Measurements from ENCODE around the gene TMCC1. TPM values are rescaled to one million over a fixed set of nuclear protein-coding genes. Genes with fewer than 3 reads are reported as not detected.

Gene TMCC1
- polyA plus RNA-seq, 1 of the 3 experiments (the other 2 are of a cell fraction) = 7.2 TPM

DNA sequence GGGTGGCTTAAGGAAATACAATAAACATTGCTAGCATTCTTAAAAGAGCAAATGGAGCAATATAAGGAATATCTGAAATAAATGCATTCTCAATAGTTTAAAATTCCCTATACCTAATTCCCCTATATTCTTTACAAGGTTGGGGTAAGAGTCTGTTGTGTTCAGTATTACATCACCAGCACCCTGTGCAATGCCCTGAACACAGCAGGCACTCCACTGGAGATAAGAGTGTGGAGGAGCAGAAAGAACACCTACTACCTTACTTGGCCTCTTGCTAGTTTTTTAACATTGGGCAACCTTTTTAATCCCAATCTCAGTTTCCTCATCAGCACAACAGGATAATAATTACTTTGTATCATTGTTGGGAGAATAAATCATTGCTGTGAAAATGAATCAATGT, 146.9 kb downstream of the TMCC1 start:
- Histone ChIP-seq H3K4me3 (ENCODE audit: low read depth in 2 of 2, low read length in 1 of 2) (no peak overlapping the region), H3K4me1 (ENCODE audit: control insufficient read depth in 1 of 2, insufficient read depth in 2 of 2, low read depth in 1 of 2, low read length in 1 of 2) (peaks cover 2 to 5% of the 10 kb centered on the region in 2 experiments; a peak in 3 of 4 replicates), H2AFZ (ENCODE audit: low read depth) (no peak overlapping the region), H3K27ac (ENCODE audit: low read depth in 2 of 2, low read length in 1 of 2) (no peak overlapping the region), H3K79me2 (ENCODE audit: insufficient read depth) (peaks cover 15% of the 10 kb centered on the region), H3K4me2 (no peak overlapping the region), H3K9me2 (no peaks in the 10 kb centered on the region), H3K27me3 (ENCODE audit: insufficient read depth) (no peaks in the 10 kb centered on the region), H4K20me1 (ENCODE audit: insufficient read depth) (peaks cover 2% of the 10 kb centered on the region; the same call in 1 of the 2 replicates), H3K9ac (no peak overlapping the region), H3K9me3 (no peaks in the 10 kb centered on the region), H3F3A (replicated peaks; ENCODE audit: insufficient read depth) (no peaks in the 10 kb centered on the region), H3K36me3 (replicated peaks in 1 of 2; ENCODE audit: control insufficient read depth in 1 of 2, insufficient read depth in 2 of 2, low read length in 1 of 2) (no peaks in the 10 kb centered on the region)
- DNase-seq = no peak
- ChIA-PET CTCF (interaction anchor here (0.7 kb wide), 1 partner anchor 83 kb away, joined by 3 read pairs; no protein-coding TSS in a partner anchor), POLR2A (no interaction called here)
- no peak for TF ChIP-seq NRF1 (IDR thresholded peaks at IDR 0.05; ENCODE audit: low read depth, low read length)
- no peak for TF ChIP-seq POLR2AphosphoS5 (IDR thresholded peaks at IDR 0.05; ENCODE audit: low read depth, low read length)
- TF ChIP-seq, protein P1, sequence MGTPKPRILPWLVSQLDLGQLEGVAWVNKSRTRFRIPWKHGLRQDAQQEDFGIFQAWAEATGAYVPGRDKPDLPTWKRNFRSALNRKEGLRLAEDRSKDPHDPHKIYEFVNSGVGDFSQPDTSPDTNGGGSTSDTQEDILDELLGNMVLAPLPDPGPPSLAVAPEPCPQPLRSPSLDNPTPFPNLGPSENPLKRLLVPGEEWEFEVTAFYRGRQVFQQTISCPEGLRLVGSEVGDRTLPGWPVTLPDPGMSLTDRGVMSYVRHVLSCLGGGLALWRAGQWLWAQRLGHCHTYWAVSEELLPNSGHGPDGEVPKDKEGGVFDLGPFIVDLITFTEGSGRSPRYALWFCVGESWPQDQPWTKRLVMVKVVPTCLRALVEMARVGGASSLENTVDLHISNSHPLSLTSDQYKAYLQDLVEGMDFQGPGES (IDR thresholded peaks at IDR 0.05; ENCODE audit: low read depth, low read length) = no peak
- TF ChIP-seq, protein P2, sequence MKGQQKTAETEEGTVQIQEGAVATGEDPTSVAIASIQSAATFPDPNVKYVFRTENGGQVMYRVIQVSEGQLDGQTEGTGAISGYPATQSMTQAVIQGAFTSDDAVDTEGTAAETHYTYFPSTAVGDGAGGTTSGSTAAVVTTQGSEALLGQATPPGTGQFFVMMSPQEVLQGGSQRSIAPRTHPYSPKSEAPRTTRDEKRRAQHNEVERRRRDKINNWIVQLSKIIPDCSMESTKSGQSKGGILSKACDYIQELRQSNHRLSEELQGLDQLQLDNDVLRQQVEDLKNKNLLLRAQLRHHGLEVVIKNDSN (IDR thresholded peaks at IDR 0.05; ENCODE audit: borderline replicate concordance, low read depth) = no peak
- TF ChIP-seq, protein P3, sequence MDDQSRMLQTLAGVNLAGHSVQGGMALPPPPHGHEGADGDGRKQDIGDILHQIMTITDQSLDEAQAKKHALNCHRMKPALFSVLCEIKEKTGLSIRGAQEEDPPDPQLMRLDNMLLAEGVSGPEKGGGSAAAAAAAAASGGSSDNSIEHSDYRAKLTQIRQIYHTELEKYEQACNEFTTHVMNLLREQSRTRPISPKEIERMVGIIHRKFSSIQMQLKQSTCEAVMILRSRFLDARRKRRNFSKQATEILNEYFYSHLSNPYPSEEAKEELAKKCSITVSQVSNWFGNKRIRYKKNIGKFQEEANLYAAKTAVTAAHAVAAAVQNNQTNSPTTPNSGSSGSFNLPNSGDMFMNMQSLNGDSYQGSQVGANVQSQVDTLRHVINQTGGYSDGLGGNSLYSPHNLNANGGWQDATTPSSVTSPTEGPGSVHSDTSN (IDR thresholded peaks at IDR 0.05) = no peak
- TF ChIP-seq RAD21 (IDR thresholded peaks at IDR 0.05; ENCODE audit: low read length) = no peak
- no peak for TF ChIP-seq YY1 (IDR thresholded peaks at IDR 0.05; ENCODE audit: low read depth)
- no peak for TF ChIP-seq JUND (IDR thresholded peaks at IDR 0.05)
- no peak for TF ChIP-seq GABPA (IDR thresholded peaks at IDR 0.05; ENCODE audit: low read depth)
- TF ChIP-seq, protein P4, sequence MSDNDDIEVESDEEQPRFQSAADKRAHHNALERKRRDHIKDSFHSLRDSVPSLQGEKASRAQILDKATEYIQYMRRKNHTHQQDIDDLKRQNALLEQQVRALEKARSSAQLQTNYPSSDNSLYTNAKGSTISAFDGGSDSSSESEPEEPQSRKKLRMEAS (IDR thresholded peaks at IDR 0.05; ENCODE audit: low read depth) = no peak
- TF ChIP-seq GATA2 (CRISPR knock-in tag; IDR thresholded peaks at IDR 0.05) = no peak
- TF ChIP-seq RFX5 (IDR thresholded peaks at IDR 0.05; ENCODE audit: low read length) = no peak
- no peak for TF ChIP-seq RCOR1 (IDR thresholded peaks at IDR 0.05; ENCODE audit: low read length)
- no peak for TF ChIP-seq NFIC (IDR thresholded peaks at IDR 0.05; ENCODE audit: borderline replicate concordance)
- no peak for TF ChIP-seq FOSL2 (IDR thresholded peaks at IDR 0.05; ENCODE audit: borderline replicate concordance, low read depth)
- no peak for TF ChIP-seq FOXM1 (IDR thresholded peaks at IDR 0.05; ENCODE audit: low read depth)

DNA sequence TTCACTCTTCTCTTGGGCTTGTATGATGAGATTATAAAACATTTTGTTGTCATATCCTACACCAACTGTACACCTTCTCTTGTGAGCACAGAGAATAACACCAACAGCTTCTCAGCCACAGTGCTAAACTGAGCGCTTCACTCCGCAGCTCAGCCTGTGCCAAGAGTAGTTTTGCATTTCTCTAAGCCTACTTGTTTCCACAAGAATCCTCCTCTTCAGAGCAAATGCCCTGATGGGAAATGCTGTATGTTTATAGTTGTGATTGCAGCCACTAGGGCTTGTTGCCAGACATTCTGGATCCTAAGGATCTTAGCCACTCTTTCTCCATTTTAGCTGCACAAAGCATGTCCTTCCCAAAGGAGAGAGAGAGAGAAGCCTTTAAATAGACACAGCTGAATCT, 148.3 kb downstream of the TMCC1 start:
- peaks cover 2 to 6% of the 10 kb centered on the region in 2 experiments; a peak in 3 of 4 replicates for H3K4me1 ChIP-seq (ENCODE audit: control insufficient read depth in 1 of 2, insufficient read depth in 2 of 2, low read depth in 1 of 2, low read length in 1 of 2)
- ChIA-PET POLR2A (no interaction called here), CTCF (interaction anchor here (0.5 kb wide), 1 partner anchor 450 kb away, joined by 3 read pairs; no protein-coding TSS in a partner anchor)
- no peaks in the 10 kb centered on the region for H3K36me3 ChIP-seq (replicated peaks in 1 of 2; ENCODE audit: control insufficient read depth in 1 of 2, insufficient read depth in 2 of 2, low read length in 1 of 2)
- WGBS (ENCODE audit: low lambda C conversion rate) = 100% methylated on average over 2 of the region's 2 CpGs
- H3K9me3 ChIP-seq = no peaks in the 10 kb centered on the region
- H3K27ac ChIP-seq (ENCODE audit: low read depth in 2 of 2, low read length in 1 of 2) = no peak overlapping the region
- H3K4me3 ChIP-seq (ENCODE audit: low read depth in 2 of 2, low read length in 1 of 2) = no peak overlapping the region
- H2AFZ ChIP-seq (ENCODE audit: low read depth) = no peak overlapping the region
- no peaks in the 10 kb centered on the region for H3F3A ChIP-seq (replicated peaks; ENCODE audit: insufficient read depth)
- peaks cover 2% of the 10 kb centered on the region; the same call in 1 of the 2 replicates for H4K20me1 ChIP-seq (ENCODE audit: insufficient read depth)
- H3K9ac ChIP-seq = no peak overlapping the region
- H3K9me2 ChIP-seq = no peaks in the 10 kb centered on the region
- peaks cover 12% of the 10 kb centered on the region; the same call in 1 of the 2 replicates for H3K79me2 ChIP-seq (ENCODE audit: insufficient read depth)
- H3K4me2 ChIP-seq = no peak overlapping the region
- no peak for DNase-seq
- H3K27me3 ChIP-seq (ENCODE audit: insufficient read depth) = no peaks in the 10 kb centered on the region
- TF ChIP-seq, protein P5, sequence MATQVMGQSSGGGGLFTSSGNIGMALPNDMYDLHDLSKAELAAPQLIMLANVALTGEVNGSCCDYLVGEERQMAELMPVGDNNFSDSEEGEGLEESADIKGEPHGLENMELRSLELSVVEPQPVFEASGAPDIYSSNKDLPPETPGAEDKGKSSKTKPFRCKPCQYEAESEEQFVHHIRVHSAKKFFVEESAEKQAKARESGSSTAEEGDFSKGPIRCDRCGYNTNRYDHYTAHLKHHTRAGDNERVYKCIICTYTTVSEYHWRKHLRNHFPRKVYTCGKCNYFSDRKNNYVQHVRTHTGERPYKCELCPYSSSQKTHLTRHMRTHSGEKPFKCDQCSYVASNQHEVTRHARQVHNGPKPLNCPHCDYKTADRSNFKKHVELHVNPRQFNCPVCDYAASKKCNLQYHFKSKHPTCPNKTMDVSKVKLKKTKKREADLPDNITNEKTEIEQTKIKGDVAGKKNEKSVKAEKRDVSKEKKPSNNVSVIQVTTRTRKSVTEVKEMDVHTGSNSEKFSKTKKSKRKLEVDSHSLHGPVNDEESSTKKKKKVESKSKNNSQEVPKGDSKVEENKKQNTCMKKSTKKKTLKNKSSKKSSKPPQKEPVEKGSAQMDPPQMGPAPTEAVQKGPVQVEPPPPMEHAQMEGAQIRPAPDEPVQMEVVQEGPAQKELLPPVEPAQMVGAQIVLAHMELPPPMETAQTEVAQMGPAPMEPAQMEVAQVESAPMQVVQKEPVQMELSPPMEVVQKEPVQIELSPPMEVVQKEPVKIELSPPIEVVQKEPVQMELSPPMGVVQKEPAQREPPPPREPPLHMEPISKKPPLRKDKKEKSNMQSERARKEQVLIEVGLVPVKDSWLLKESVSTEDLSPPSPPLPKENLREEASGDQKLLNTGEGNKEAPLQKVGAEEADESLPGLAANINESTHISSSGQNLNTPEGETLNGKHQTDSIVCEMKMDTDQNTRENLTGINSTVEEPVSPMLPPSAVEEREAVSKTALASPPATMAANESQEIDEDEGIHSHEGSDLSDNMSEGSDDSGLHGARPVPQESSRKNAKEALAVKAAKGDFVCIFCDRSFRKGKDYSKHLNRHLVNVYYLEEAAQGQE (IDR thresholded peaks at IDR 0.05; ENCODE audit: low read depth, low read length) = no peak
- TF ChIP-seq TAF1 (IDR thresholded peaks at IDR 0.05; ENCODE audit: borderline replicate concordance, low read depth, low read length) (no peak), TCF12 (IDR thresholded peaks at IDR 0.05) (no peak), SIN3A (IDR thresholded peaks at IDR 0.05; ENCODE audit: borderline replicate concordance, low read depth, low read length) (no peak), CHD2 (IDR thresholded peaks at IDR 0.05; ENCODE audit: low read length, partially characterized antibody) (no peak)
- TF ChIP-seq, protein P1 (IDR thresholded peaks at IDR 0.05; ENCODE audit: low read depth, low read length) = no peak
- TF ChIP-seq, protein P2 (IDR thresholded peaks at IDR 0.05; ENCODE audit: borderline replicate concordance, low read depth) = no peak
